H9 (cell line): Measurements from ENCODE around the gene C1orf226. TPM values are rescaled to one million over a fixed set of nuclear protein-coding genes. Genes with fewer than 3 reads are reported as not detected.

Source experiments
- DNase-seq: peaks from one replicate; pipeline ENCODE4 v3.0.0-alpha.2; 2017
- H2AFZ ChIP-seq: one replicate; pipeline ENCODE4 v1.6.1; 2013; ENCODE audit warnings: mild to moderate bottlenecking, low read length, control low read depth, moderate library complexity
- H2AK5ac ChIP-seq: 2 replicates; pipeline ENCODE4 v1.6.1; 2013; ENCODE audit warnings: low read length, control low read depth, mixed read lengths; ENCODE audit not compliant: insufficient read length
- H2BK120ac ChIP-seq: one replicate; pipeline ENCODE4 v1.6.1; 2013; ENCODE audit warnings: low read depth, mild to moderate bottlenecking, low read length, control low read depth, inconsistent platforms; ENCODE audit not compliant: poor library complexity, severe bottlenecking
- H2BK12ac ChIP-seq: 2 replicates; pipeline ENCODE4 v1.6.1; 2013; ENCODE audit warnings: low read length, control low read depth, mixed read lengths, low read depth; ENCODE audit not compliant: insufficient read length
- H2BK15ac ChIP-seq: 2 replicates; pipeline ENCODE4 v1.6.1; 2013; ENCODE audit warnings: low read depth, low read length, control low read depth
- H2BK20ac ChIP-seq: one replicate; pipeline ENCODE4 v1.6.1; 2013; ENCODE audit warnings: low read depth, mild to moderate bottlenecking, low read length, control low read depth, inconsistent platforms; ENCODE audit not compliant: poor library complexity, severe bottlenecking
- H2BK5ac ChIP-seq: 2 replicates; pipeline ENCODE4 v1.6.1; 2013; ENCODE audit warnings: low read length, control low read depth, mixed read lengths; ENCODE audit not compliant: insufficient read length
- H3K14ac ChIP-seq: 2 replicates; pipeline ENCODE4 v1.6.1; 2013; ENCODE audit warnings: low read length, control low read depth; ENCODE audit not compliant: insufficient read depth
- H3K18ac ChIP-seq: 2 replicates; pipeline ENCODE4 v1.6.1; 2013; ENCODE audit warnings: low read depth, mild to moderate bottlenecking, mixed read lengths, low read length, control low read depth; ENCODE audit not compliant: insufficient read length
- H3K23ac ChIP-seq: 2 replicates; pipeline ENCODE4 v1.6.1; 2013; ENCODE audit warnings: low read length, control low read depth, mixed read lengths, low read depth; ENCODE audit not compliant: insufficient read length
- H3K23me2 ChIP-seq: 2 replicates; pipeline ENCODE4 v1.6.1; 2013; ENCODE audit warnings: low read depth, mild to moderate bottlenecking, mixed read lengths, low read length, control low read depth; ENCODE audit not compliant: insufficient read length, poor library complexity, severe bottlenecking
- H3K27ac ChIP-seq: 2 replicates; pipeline ENCODE4 v1.5.1; 2013; ENCODE audit warnings: low read length, control low read depth, mixed read lengths, low read depth; ENCODE audit not compliant: insufficient read length
- H3K27me3 ChIP-seq: 2 replicates; pipeline ENCODE4 v1.6.1; 2013; ENCODE audit warnings: low read length, control low read depth, inconsistent platforms; ENCODE audit not compliant: insufficient read depth
- H3K4ac ChIP-seq: 2 replicates; pipeline ENCODE4 v1.6.1; 2013; ENCODE audit warnings: low read depth, mild to moderate bottlenecking, control low read depth, inconsistent platforms, low read length, moderate library complexity
- H3K4me1 ChIP-seq: 2 replicates; pipeline ENCODE4 v1.6.1; 2013; ENCODE audit warnings: low read length, control low read depth, inconsistent platforms; ENCODE audit not compliant: insufficient read depth
- H3K4me2 ChIP-seq: 2 replicates; pipeline ENCODE4 v1.6.1; 2013; ENCODE audit warnings: low read length, control low read depth, mixed read lengths; ENCODE audit not compliant: insufficient read length, insufficient read depth
- H3K56ac ChIP-seq: 2 replicates; pipeline ENCODE4 v1.6.1; 2013; ENCODE audit warnings: low read depth, mild to moderate bottlenecking, mixed read lengths, low read length, control low read depth; ENCODE audit not compliant: insufficient read length
- H3K79me1 ChIP-seq: 2 replicates; pipeline ENCODE4 v1.6.1; 2013; ENCODE audit warnings: low read depth, mild to moderate bottlenecking, moderate library complexity, low read length, control low read depth, inconsistent platforms; ENCODE audit not compliant: insufficient read depth, poor library complexity, severe bottlenecking
- H3K79me2 ChIP-seq: 2 replicates; pipeline ENCODE4 v1.6.1; 2013; ENCODE audit warnings: low read length, control low read depth, inconsistent platforms; ENCODE audit not compliant: insufficient read depth
- H3K9ac ChIP-seq: 2 replicates; pipeline ENCODE4 v1.6.1; 2013; ENCODE audit warnings: low read length, control low read depth, mixed read lengths; ENCODE audit not compliant: insufficient read length; ENCODE audit errors: extremely low read depth
- H3K9me3 ChIP-seq: one replicate; pipeline ENCODE4 v1.6.1; 2013; ENCODE audit warnings: low read depth, low read length, inconsistent platforms; ENCODE audit not compliant: control insufficient read depth
- H3T11ph ChIP-seq: one replicate; pipeline ENCODE4 v1.6.1; 2013; ENCODE audit warnings: mild to moderate bottlenecking, low read length, control low read depth, inconsistent platforms
- H4K20me1 ChIP-seq: one replicate; pipeline ENCODE4 v1.6.1; 2013; ENCODE audit not compliant: control insufficient read depth, insufficient read length, insufficient read depth
- H4K5ac ChIP-seq: 2 replicates; pipeline ENCODE4 v1.6.1; 2013; ENCODE audit warnings: low read depth, mild to moderate bottlenecking, mixed read lengths, low read length, control low read depth; ENCODE audit not compliant: insufficient read length
- H4K8ac ChIP-seq: replicated peaks from 2 replicates; pipeline ENCODE4 v1.6.1; 2013; ENCODE audit warnings: low read length, control low read depth, mixed read lengths, low read depth; ENCODE audit not compliant: insufficient read length
- H4K91ac ChIP-seq: 2 replicates; pipeline ENCODE4 v1.6.1; 2013; ENCODE audit warnings: low read depth, mild to moderate bottlenecking, moderate library complexity, mixed read lengths, low read length, control low read depth; ENCODE audit not compliant: insufficient read length
- H3K27ac Mint-ChIP-seq, 3 experiments: 2 replicates in 2 of 3; 3 replicates in 1 of 3; pipeline ENCODE4 v1.8.0; 2020 to 2021; ENCODE audit warnings: mixed read lengths in 3 of 3, mild to moderate bottlenecking in 1 of 3, moderate library complexity in 1 of 3
- H3K27me3 Mint-ChIP-seq: 2 replicates; pipeline ENCODE4 v1.8.0; 2021; ENCODE audit warnings: low read depth, mild to moderate bottlenecking, moderate library complexity, mixed read lengths
- H3K36me3 Mint-ChIP-seq, 3 experiments: 2 replicates in 2 of 3; 3 replicates in 1 of 3; pipeline ENCODE4 v1.8.0; 2020 to 2021; ENCODE audit warnings: low read depth in 3 of 3, mixed read lengths in 3 of 3; ENCODE audit not compliant: insufficient read depth in 1 of 3
- H3K4me1 Mint-ChIP-seq, 2 experiments: 2 replicates each; pipeline ENCODE4 v1.8.0; 2020; ENCODE audit warnings: mixed read lengths in 2 of 2
- H3K4me3 Mint-ChIP-seq, 2 experiments: 2 replicates in 1 of 2; 3 replicates in 1 of 2; pipeline ENCODE4 v1.8.0; 2020 to 2021; ENCODE audit warnings: mild to moderate bottlenecking in 2 of 2, mixed read lengths in 2 of 2, moderate library complexity in 1 of 2
- H3K9me3 Mint-ChIP-seq, 2 experiments: 2 replicates in 1 of 2; 3 replicates in 1 of 2; pipeline ENCODE4 v1.8.0; 2020; ENCODE audit warnings: mild to moderate bottlenecking in 2 of 2, mixed read lengths in 2 of 2, moderate library complexity in 1 of 2
- CTCF ChIP-seq: fragments of 200-600 bp; sonication (generic); conservative IDR thresholded peaks from 3 replicates; pipeline ENCODE4 v1.8.0; 2021; ENCODE audit warnings: antibody characterized with exemption, mild to moderate bottlenecking
- WGBS: extraction: QIAGEN DNeasy Blood & Tissue Kit; methylation state at CpG from one replicate; pipeline ENCODE4 v1.1.7; 2013; ENCODE audit warnings: missing lambda C conversion rate, low lambda C conversion rate, mixed read lengths; ENCODE audit not compliant: insufficient read length; ENCODE audit errors: extremely low coverage; 5-methylcytosine and 5-hydroxymethylcytosine counted together
- total RNA-seq: library from RNA; stranded (reverse); gene quantifications from 2 replicates; pipeline ENCODE4 v1.2.1, GENCODE V29; 2021

C1orf226 gene
- total RNA-seq, 1 experiment from 2014 or later = 11.5 TPM

DNA sequence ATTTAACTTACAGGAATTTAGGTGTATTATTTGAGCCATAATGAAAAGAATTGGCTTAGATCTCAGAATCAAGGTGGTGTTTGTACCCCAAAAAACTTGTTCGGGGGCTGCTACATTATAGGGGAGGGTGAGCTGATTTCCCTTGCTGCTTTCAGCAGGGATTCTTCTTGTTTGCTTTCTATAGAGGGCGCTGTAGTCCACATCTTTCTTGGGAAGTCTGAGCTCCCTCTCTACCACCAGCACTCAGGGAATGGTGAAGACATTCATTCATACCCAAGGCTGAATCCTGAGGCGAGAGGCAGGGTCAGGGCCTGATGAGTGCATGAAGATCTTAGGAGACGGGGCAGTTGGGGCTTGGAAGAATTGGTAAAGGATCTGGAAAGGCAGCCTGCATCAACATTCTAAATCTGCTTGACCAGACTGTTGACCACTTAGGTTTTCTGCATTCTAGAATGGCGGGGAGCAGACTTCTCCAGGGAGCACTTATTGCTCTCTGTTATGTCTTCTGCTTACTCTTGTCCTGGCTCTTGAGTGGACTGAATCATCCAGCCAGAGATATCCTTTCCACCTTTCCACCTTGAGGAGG lies 23.8 kb upstream of the C1orf226 start:
- Histone ChIP-seq H3K23ac (no peak overlapping the region), H3T11ph (no peak overlapping the region), H3K14ac (no peak overlapping the region), H3K23me2 (no peaks in the 10 kb centered on the region), H3K18ac (no peak overlapping the region), H4K20me1 (no peaks in the 10 kb centered on the region), H4K91ac (no peak overlapping the region), H3K79me1 (no peaks in the 10 kb centered on the region), H2AFZ (no peak overlapping the region), H4K5ac (no peak overlapping the region), H4K8ac (no peak overlapping the region), H2BK20ac (no peak overlapping the region), H2BK15ac (no peak overlapping the region), H3K27ac (no peak overlapping the region), H3K4me2 (no peak overlapping the region), H3K56ac (no peak overlapping the region), H2BK120ac (no peak overlapping the region), H3K9ac (no peak overlapping the region), H3K4ac (no peak overlapping the region), H2BK5ac (no peak overlapping the region), H2AK5ac (no peak overlapping the region), H2BK12ac (no peak overlapping the region), H3K27me3 (no peaks in the 10 kb centered on the region), H3K4me1 (peaks cover 4% of the 10 kb centered on the region; the same call in 1 of the 2 replicates), H3K9me3 (no peaks in the 10 kb centered on the region), H3K79me2 (no peaks in the 10 kb centered on the region)
- TF ChIP-seq CTCF = peak; percentile 81
- WGBS = no CpG with 5 or more reads among the region's 5 CpGs
- DNase-seq = peak; percentile 41
- peaks cover 7 to 9% (median 9%) of the 10 kb centered on the region in 3 experiments; a peak in 5 of 7 replicates for H3K36me3 Mint-ChIP-seq
- no peaks in the 10 kb centered on the region for H3K9me3 Mint-ChIP-seq
- no peak overlapping the region for H3K4me3 Mint-ChIP-seq
- H3K27me3 Mint-ChIP-seq = no peaks in the 10 kb centered on the region
- peaks cover 12 to 14% of the 10 kb centered on the region in 2 experiments for H3K4me1 Mint-ChIP-seq
- H3K27ac Mint-ChIP-seq = peak overlapping the region in 1 of 3 experiments; percentile 23; a peak in 2 of 7 replicates
